ENCODE data around the gene PRRC2B. TPM values are rescaled to one million over a fixed set of nuclear protein-coding genes. Genes with fewer than 3 reads are reported as not detected.

PRRC2B gene
- total RNA-seq, 6 experiments from 2014 or later = 130 to 173 (median 145) TPM

DNA sequence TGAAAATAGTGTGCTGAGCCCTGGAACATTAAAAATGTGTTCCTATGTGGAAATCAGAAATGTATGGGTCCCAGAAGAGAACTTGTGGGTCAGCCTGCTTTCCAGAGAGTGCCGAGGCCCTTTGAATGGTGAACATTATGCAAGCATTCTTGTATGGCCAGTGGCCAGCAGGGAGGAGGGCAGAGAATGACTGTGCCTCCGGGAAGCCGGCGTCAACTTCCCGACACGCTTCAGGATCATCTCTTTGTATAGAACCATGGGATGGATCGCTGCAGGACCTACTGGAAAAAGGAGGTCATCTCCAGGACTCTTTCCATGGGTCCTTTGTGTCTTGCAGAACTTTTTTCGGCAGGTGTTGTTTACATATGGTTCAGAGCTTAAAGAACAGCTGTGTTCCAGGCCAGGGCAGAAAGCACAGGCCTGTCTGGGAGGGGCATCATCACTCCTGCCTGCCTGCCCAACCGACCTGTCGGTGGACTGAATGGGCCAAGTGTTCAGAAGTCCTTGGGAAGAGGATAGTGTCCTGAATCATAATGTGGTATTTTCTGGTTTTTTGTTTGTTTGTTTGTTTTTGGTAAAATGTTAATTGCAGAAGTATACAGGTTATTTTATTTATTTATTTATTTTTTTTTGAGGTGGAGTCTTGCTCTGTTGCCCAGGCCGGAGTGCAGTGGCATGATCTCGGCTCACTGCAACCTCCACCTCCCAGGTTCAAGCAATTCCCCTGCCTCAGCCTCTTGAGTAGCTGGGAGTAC is 9.0 kb downstream of the PRRC2B start:
- Mint-ChIP-seq H3K27me3 (ENCODE audit: insufficient read depth) (no peaks in the 10 kb centered on the region; the same call in none of the 2 replicates), H3K4me3 (peak overlapping the region; percentile 82), H3K9me3 (no peaks in the 10 kb centered on the region), H3K4me1 (ENCODE audit: low read depth) (peaks cover 66% of the 10 kb centered on the region), H3K27ac (peak overlapping the region; percentile 89), H3K36me3 (ENCODE audit: low read depth) (peaks cover 4% of the 10 kb centered on the region; the same call in 1 of the 2 replicates)
- TF ChIP-seq, protein P1, sequence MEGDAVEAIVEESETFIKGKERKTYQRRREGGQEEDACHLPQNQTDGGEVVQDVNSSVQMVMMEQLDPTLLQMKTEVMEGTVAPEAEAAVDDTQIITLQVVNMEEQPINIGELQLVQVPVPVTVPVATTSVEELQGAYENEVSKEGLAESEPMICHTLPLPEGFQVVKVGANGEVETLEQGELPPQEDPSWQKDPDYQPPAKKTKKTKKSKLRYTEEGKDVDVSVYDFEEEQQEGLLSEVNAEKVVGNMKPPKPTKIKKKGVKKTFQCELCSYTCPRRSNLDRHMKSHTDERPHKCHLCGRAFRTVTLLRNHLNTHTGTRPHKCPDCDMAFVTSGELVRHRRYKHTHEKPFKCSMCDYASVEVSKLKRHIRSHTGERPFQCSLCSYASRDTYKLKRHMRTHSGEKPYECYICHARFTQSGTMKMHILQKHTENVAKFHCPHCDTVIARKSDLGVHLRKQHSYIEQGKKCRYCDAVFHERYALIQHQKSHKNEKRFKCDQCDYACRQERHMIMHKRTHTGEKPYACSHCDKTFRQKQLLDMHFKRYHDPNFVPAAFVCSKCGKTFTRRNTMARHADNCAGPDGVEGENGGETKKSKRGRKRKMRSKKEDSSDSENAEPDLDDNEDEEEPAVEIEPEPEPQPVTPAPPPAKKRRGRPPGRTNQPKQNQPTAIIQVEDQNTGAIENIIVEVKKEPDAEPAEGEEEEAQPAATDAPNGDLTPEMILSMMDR (IDR thresholded peaks at IDR 0.05) = no peak
- DNase-seq = peak; percentile 82

- Mint-ChIP-seq H3K27me3 (ENCODE audit: insufficient read depth) (no peaks in the 10 kb centered on the region; the same call in none of the 2 replicates), H3K27ac (no peak overlapping the region), H3K9me3 (no peaks in the 10 kb centered on the region), H3K36me3 (ENCODE audit: low read depth) (peaks cover 4% of the 10 kb centered on the region; the same call in 1 of the 2 replicates), H3K4me3 (no peak overlapping the region), H3K4me1 (ENCODE audit: low read depth) (peaks cover 66% of the 10 kb centered on the region)
- DNase-seq = no peak
- TF ChIP-seq, protein P1 (IDR thresholded peaks at IDR 0.05) = no peak
Observed at GRCh38 chr9:131403493-131403773, 9.5 kb downstream of the PRRC2B start.

- H3K36me3 Mint-ChIP-seq (ENCODE audit: low read depth) = peaks cover 4% of the 10 kb centered on the region; the same call in 1 of the 2 replicates
- H3K4me3 Mint-ChIP-seq = no peak overlapping the region
- peaks cover 70% of the 10 kb centered on the region for H3K4me1 Mint-ChIP-seq (ENCODE audit: low read depth)
- DNase-seq = no peak
- TF ChIP-seq, protein P1 (IDR thresholded peaks at IDR 0.05) = no peak
- H3K27me3 Mint-ChIP-seq (ENCODE audit: insufficient read depth) = no peaks in the 10 kb centered on the region; the same call in none of the 2 replicates
- H3K27ac Mint-ChIP-seq = 0 out of 2 replicates have a peak overlapping the region, but pooled peaks have one; percentile 10
- no peaks in the 10 kb centered on the region for H3K9me3 Mint-ChIP-seq
Observed at GRCh38 chr9:131404581-131404980, 10.7 kb downstream of the PRRC2B start.

DNA sequence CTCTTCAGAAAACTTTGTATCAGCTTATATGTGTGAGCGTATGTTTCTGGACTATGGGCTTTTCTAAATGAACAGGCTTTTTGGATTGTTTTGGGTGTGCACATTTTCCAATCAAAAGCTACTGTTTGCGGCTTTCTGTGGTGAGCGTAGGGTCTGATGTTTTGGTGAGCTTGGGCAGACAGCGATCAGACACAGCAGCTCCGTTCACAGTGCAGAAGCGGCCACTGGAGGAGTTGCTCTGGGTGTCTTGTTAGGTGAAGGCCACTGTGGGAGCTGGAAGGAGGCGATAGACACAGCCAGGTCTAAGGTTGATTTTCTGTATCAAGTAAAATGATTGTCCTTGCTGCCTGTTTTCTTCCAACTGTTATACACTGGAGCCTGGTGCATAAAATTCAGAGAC is 11.1 kb downstream of the PRRC2B start:
- Mint-ChIP-seq H3K4me3 (no peak overlapping the region), H3K9me3 (no peaks in the 10 kb centered on the region), H3K36me3 (ENCODE audit: low read depth) (peaks cover 4% of the 10 kb centered on the region; the same call in 1 of the 2 replicates), H3K4me1 (ENCODE audit: low read depth) (peaks cover 70% of the 10 kb centered on the region), H3K27me3 (ENCODE audit: insufficient read depth) (no peaks in the 10 kb centered on the region; the same call in none of the 2 replicates), H3K27ac (peak overlapping the region; percentile 10; the same call in 1 of the 2 replicates)
- TF ChIP-seq, protein P1 (IDR thresholded peaks at IDR 0.05) = no peak
- DNase-seq = no peak

GRCh38 chr9:131405428-131405827 is 11.5 kb downstream of the PRRC2B start:
- DNase-seq = no peak
- no peaks in the 10 kb centered on the region; the same call in none of the 2 replicates for H3K27me3 Mint-ChIP-seq (ENCODE audit: insufficient read depth)
- peak overlapping the region; percentile 2; the same call in 1 of the 2 replicates for H3K27ac Mint-ChIP-seq
- peaks cover 72% of the 10 kb centered on the region for H3K4me1 Mint-ChIP-seq (ENCODE audit: low read depth)
- no peak overlapping the region for H3K4me3 Mint-ChIP-seq
- H3K36me3 Mint-ChIP-seq (ENCODE audit: low read depth) = peaks cover 4% of the 10 kb centered on the region; the same call in 1 of the 2 replicates
- TF ChIP-seq, protein P1 (IDR thresholded peaks at IDR 0.05) = no peak
- H3K9me3 Mint-ChIP-seq = no peaks in the 10 kb centered on the region
